SK-N-SH (cell line): Measurements from ENCODE around the gene MAP2K5. TPM values are rescaled to one million over a fixed set of nuclear protein-coding genes. Genes with fewer than 3 reads are reported as not detected.

ENCODE experiments used
- CTCF ChIA-PET: fragments of 300-600, 350-600 bp; formaldehyde crosslinking; extraction: SDS; loops from one replicate; lab custom pipeline; 2021; lab: Yijun Ruan, JAX
- POLR2A ChIA-PET: fragments of 350-600 bp; sonication (Branson Sonifier 250); formaldehyde crosslinking; extraction: SDS; loops from one replicate; lab custom pipeline; 2020; ENCODE audit warnings: antibody characterized with exemption, inconsistent platforms; lab: Yijun Ruan, JAX
- DNase-seq: peaks from one replicate; pipeline ENCODE4 v3.0.0; 2012
- H2AFZ ChIP-seq: fragments of 200-600 bp; sonication (generic); 2 replicates; pipeline ENCODE4 v1.8.1; 2016; ENCODE audit warnings: antibody characterized with exemption, mild to moderate bottlenecking, low read depth
- H3F3A ChIP-seq: fragments of 200-600 bp; sonication (generic); replicated peaks from 2 replicates; pipeline ENCODE3; 2016; ENCODE audit warnings: antibody characterized with exemption, mild to moderate bottlenecking; ENCODE audit not compliant: insufficient read depth
- H3K27ac ChIP-seq, 2 experiments: fragments of 200-500 bp in 1 of 2; fragments of 200-600 bp in 1 of 2; sonication (Bioruptor generic) in 1 of 2; sonication (generic), shearing (Covaris generic) in 1 of 2; 2 replicates each; pipeline versions ENCODE4 v1.5.1 to v1.6.1; 2014 to 2016; ENCODE audit warnings: low read depth in 2 of 2, inconsistent platforms in 1 of 2, low read length in 1 of 2, mild to moderate bottlenecking in 1 of 2, mixed read lengths in 1 of 2
- H3K27me3 ChIP-seq: fragments of 200-600 bp; sonication (generic), shearing (Covaris generic); 2 replicates; pipeline ENCODE4 v1.6.1; 2016; ENCODE audit warnings: mixed run types; ENCODE audit not compliant: insufficient read depth
- H3K36me3 ChIP-seq, 2 experiments: fragments of 200-500 bp in 1 of 2; fragments of 200-600 bp in 1 of 2; sonication (Bioruptor generic) in 1 of 2; sonication (generic) in 1 of 2; replicated peaks in 1 of 2; 2 replicates each; pipeline versions ENCODE3 to v1.5.1; 2014 to 2016; ENCODE audit warnings: low read length in 1 of 2, mild to moderate bottlenecking in 1 of 2; ENCODE audit not compliant: insufficient read depth in 2 of 2, control insufficient read depth in 1 of 2
- H3K4me1 ChIP-seq, 2 experiments: fragments of 200-500 bp in 1 of 2; fragments of 200-600 bp in 1 of 2; sonication (Bioruptor generic) in 1 of 2; sonication (generic), shearing (Covaris generic) in 1 of 2; 2 replicates each; pipeline versions ENCODE4 v1.5.1 to v1.6.1; 2014 to 2016; ENCODE audit warnings: low read depth in 1 of 2, low read length in 1 of 2, mixed run types in 1 of 2; ENCODE audit not compliant: insufficient read depth in 2 of 2, control insufficient read depth in 1 of 2
- H3K4me2 ChIP-seq: fragments of 200-600 bp; sonication (generic), shearing (Covaris generic); 2 replicates; pipeline ENCODE4 v1.6.1; 2017; ENCODE audit warnings: mixed run types
- H3K4me3 ChIP-seq, 2 experiments: fragments of 200-500 bp in 1 of 2; fragments of 200-600 bp in 1 of 2; sonication (Bioruptor generic) in 1 of 2; sonication (generic), shearing (Covaris generic) in 1 of 2; 2 replicates each; pipeline versions ENCODE4 v1.5.1 to v1.8.1; 2014 to 2016; ENCODE audit warnings: low read depth in 2 of 2, inconsistent platforms in 1 of 2, low read length in 1 of 2, mild to moderate bottlenecking in 1 of 2, mixed read lengths in 1 of 2, moderate library complexity in 1 of 2
- H3K79me2 ChIP-seq: fragments of 200-600 bp; sonication (generic); 2 replicates; pipeline ENCODE4 v1.8.1; 2017; ENCODE audit warnings: mild to moderate bottlenecking; ENCODE audit not compliant: insufficient read depth
- H3K9ac ChIP-seq: fragments of 200-600 bp; sonication (generic); 2 replicates; pipeline ENCODE4 v1.6.1; 2017; ENCODE audit warnings: mixed run types
- H3K9me2 ChIP-seq: fragments of 200-600 bp; sonication (generic); 2 replicates; pipeline ENCODE4 v1.6.1; 2017; ENCODE audit warnings: mixed run types
- H3K9me3 ChIP-seq: fragments of 200-600 bp; sonication (generic); 2 replicates; pipeline ENCODE4 v1.6.1; 2017; ENCODE audit warnings: mixed run types, mild to moderate bottlenecking, moderate library complexity
- H4K20me1 ChIP-seq: fragments of 200-600 bp; sonication (generic); 2 replicates; pipeline ENCODE4 v1.6.1; 2017; ENCODE audit warnings: mild to moderate bottlenecking, mixed run types; ENCODE audit not compliant: insufficient read depth
- ELF1 ChIP-seq: IDR thresholded peaks from 2 replicates; pipeline ENCODE4 v1.4.0; 2012
- FOXM1 ChIP-seq: IDR thresholded peaks from 2 replicates; pipeline ENCODE4 v1.4.0; 2012; ENCODE audit warnings: low read depth, mild to moderate bottlenecking
- GABPA ChIP-seq: IDR thresholded peaks from 2 replicates; pipeline ENCODE4 v1.4.0; 2012; ENCODE audit warnings: low read depth, mild to moderate bottlenecking
- IRF3 ChIP-seq: fragments of 150-350 bp; IDR thresholded peaks from 2 replicates; pipeline ENCODE4 v1.6.1; 2016; ENCODE audit warnings: mild to moderate bottlenecking, low read depth, low read length
- JUND ChIP-seq: IDR thresholded peaks from 2 replicates; pipeline ENCODE4 v1.4.0; 2012
- MXI1 ChIP-seq: IDR thresholded peaks from 2 replicates; pipeline ENCODE4 v1.6.1; 2012; ENCODE audit warnings: mild to moderate bottlenecking, low read depth, low read length, improper control_type of control experiment
- NFIC ChIP-seq: IDR thresholded peaks from 2 replicates; pipeline ENCODE4 v1.4.0; 2012; ENCODE audit warnings: borderline replicate concordance
- NRF1 ChIP-seq: IDR thresholded peaks from 2 replicates; pipeline ENCODE4 v1.6.1; 2012; ENCODE audit warnings: low read depth, mild to moderate bottlenecking, low read length
- POLR2AphosphoS5 ChIP-seq: IDR thresholded peaks from 2 replicates; pipeline ENCODE4 v1.6.1; 2012; ENCODE audit warnings: low read depth, low read length
- RXRA ChIP-seq: IDR thresholded peaks from 2 replicates; pipeline ENCODE4 v1.4.0; 2012; ENCODE audit warnings: low read depth, mild to moderate bottlenecking, borderline replicate concordance
- SMC3 ChIP-seq: IDR thresholded peaks from 2 replicates; pipeline ENCODE4 v1.6.1; 2012; ENCODE audit warnings: low read depth, low read length, improper control_type of control experiment
- TAF1 ChIP-seq: IDR thresholded peaks from 2 replicates; pipeline ENCODE4 v1.6.1; 2012; ENCODE audit warnings: low read depth, mild to moderate bottlenecking, low read length, moderate library complexity, borderline replicate concordance
- TCF12 ChIP-seq: IDR thresholded peaks from 2 replicates; pipeline ENCODE4 v1.4.0; 2012
- TEAD4 ChIP-seq: IDR thresholded peaks from 2 replicates; pipeline ENCODE4 v1.4.0; 2012; ENCODE audit warnings: mild to moderate bottlenecking, borderline replicate concordance; ENCODE audit not compliant: insufficient read depth
- ZBTB33 ChIP-seq: IDR thresholded peaks from 2 replicates; pipeline ENCODE4 v1.4.0; 2012; ENCODE audit warnings: low read depth, borderline replicate concordance
- WGBS: methylation state at CpG from one replicate; pipeline ENCODE4 v1.1.6; 2017; ENCODE audit warnings: low lambda C conversion rate; 5-methylcytosine and 5-hydroxymethylcytosine counted together
- polyA plus RNA-seq, 3 experiments: library from polyadenylated mRNA; depleted of rRNA; stranded (reverse); fragments of >200 nt; gene quantifications; 2 replicates each; pipeline ENCODE4 v1.2.3, GENCODE V29; 2012
- TF ChIP-seq, protein P1 (sequence below): IDR thresholded peaks from 2 replicates; pipeline ENCODE4 v1.4.0; 2012; ENCODE audit warnings: low read depth

Gene MAP2K5
- polyA plus RNA-seq, 1 of the 3 experiments (the other 2 are of a cell fraction): 6.2 TPM

- TF ChIP-seq NRF1 (no peak), ZBTB33 (no peak), JUND (no peak)
- TF ChIP-seq, protein P1, sequence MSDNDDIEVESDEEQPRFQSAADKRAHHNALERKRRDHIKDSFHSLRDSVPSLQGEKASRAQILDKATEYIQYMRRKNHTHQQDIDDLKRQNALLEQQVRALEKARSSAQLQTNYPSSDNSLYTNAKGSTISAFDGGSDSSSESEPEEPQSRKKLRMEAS: no peak
These were observed 29.4 kb upstream of the MAP2K5 start (continued) for GRCh38 chr15:67512933-67513714.

DNA sequence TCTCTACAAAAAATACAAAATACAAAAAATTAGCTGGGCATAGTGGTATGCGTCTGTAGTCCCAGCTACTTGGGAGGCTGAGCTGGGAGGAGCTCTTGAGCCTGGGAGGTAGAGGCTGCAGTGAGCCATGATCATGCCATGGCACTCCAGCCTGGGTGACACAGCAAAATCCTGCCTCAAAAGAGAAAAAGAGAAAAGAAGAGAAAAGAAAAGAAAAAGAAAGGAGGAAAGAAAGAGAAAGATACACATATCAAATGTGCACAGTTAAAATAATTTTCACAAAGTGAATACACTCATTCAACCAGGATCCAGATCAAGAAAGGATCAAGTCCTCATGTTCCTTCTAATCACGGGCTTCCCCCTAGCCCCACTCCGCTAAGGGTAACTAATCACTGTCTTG is 27.4 kb upstream of the MAP2K5 start:
- POLR2A ChIA-PET: no interaction called here
- Histone ChIP-seq H3K9ac (no peak overlapping the region), H3K27me3 (no peaks in the 10 kb centered on the region), H3K9me3 (no peaks in the 10 kb centered on the region), H3K4me3 (no peak overlapping the region), H3K4me2 (no peak overlapping the region), H3K9me2 (no peaks in the 10 kb centered on the region), H3F3A (peaks cover 13% of the 10 kb centered on the region), H2AFZ (no peak overlapping the region), H3K36me3 (peaks cover 0 to 9% of the 10 kb centered on the region in 2 experiments), H3K4me1 (peaks cover 0 to 12% of the 10 kb centered on the region in 2 experiments; a peak in 1 of 4 replicates), H3K27ac (no peak overlapping the region), H3K79me2 (no peaks in the 10 kb centered on the region), H4K20me1 (no peaks in the 10 kb centered on the region)
- TF ChIP-seq RXRA (no peak), NFIC (no peak), TCF12 (no peak), POLR2AphosphoS5 (no peak), ZBTB33 (no peak), ELF1 (no peak)
- 93% methylated on average over 3 of the region's 3 CpGs for WGBS
- DNase-seq: no peak
- CTCF ChIA-PET: no interaction called here

GRCh38 chr15:67515557-67515956 is 26.9 kb upstream of the MAP2K5 start:
- H3K4me3 ChIP-seq: no peak overlapping the region
- DNase-seq: no peak
- H3K27ac ChIP-seq: no peak overlapping the region
- no peaks in the 10 kb centered on the region for H4K20me1 ChIP-seq
- no peak overlapping the region for H3K9ac ChIP-seq
- H3F3A ChIP-seq: peaks cover 10% of the 10 kb centered on the region
- H3K9me3 ChIP-seq: no peaks in the 10 kb centered on the region
- ChIA-PET CTCF (no interaction called here), POLR2A (no interaction called here)
- H2AFZ ChIP-seq: no peak overlapping the region
- no peaks in the 10 kb centered on the region for H3K9me2 ChIP-seq
- no peaks in the 10 kb centered on the region for H3K27me3 ChIP-seq
- H3K4me1 ChIP-seq: peaks cover 3 to 8% of the 10 kb centered on the region in 2 experiments; a peak in 2 of 4 replicates
- 98% methylated on average over 2 of the region's 2 CpGs for WGBS
- TF ChIP-seq GABPA: no peak
- no peak for TF ChIP-seq NFIC
- no peak for TF ChIP-seq MXI1
- TF ChIP-seq NRF1: no peak
- TF ChIP-seq SMC3: no peak
- no peak for TF ChIP-seq TAF1
- TF ChIP-seq TEAD4: no peak
- TF ChIP-seq IRF3: no peak
- TF ChIP-seq, protein P1: no peak
- no peak for TF ChIP-seq RXRA
- TF ChIP-seq FOXM1: no peak
- TF ChIP-seq, all 33 proteins: peak for 0
- no peaks in the 10 kb centered on the region for H3K79me2 ChIP-seq
- H3K36me3 ChIP-seq: peaks cover 0 to 9% of the 10 kb centered on the region in 2 experiments
- H3K4me2 ChIP-seq: no peak overlapping the region
